ENCODE measurements around the gene PTBP3.

DNA sequence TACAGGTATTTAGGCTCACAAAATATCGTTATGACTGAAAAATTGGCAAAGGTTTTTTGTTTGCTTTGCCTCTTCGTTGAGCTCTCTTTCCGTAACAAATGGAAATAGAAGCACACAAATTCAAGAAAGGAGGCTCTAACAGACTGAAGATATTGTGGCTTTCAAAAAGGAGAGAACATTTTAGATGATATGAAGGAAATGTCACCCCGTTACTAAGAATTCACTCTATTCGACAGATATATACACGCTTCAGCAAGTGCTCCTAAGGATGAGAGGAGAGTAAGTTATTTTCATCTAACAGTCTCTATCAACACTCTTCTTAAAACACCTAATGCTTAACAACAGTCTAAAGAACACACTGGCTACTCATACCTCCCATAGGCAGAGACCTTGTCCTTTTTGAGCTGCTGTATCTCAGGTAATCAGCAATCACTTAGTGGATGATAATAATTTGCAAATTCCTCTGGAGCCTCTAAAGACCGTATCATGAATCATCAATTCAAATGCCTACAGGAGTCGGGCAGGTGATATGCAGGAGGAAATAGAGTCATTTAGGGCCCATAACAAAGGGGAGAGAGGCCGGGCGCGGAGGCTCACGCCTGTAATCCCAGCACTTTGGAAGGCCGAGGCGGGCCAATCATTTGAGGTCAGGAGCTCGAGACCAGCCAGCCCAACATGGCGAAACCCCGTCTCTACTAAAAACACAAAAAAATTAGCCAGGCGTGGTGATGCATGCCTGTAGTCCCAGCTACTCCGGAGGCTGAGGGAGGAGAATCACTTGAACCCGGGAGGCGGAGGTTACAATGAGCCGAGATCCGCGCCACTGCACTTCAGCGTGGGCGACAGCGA lies 45.1 kb upstream of the PTBP3 start:
- TF ChIP-seq POLR2A (IDR thresholded peaks at IDR 0.05; ENCODE audit: extremely low read depth, insufficient read length), result no peak
- TF ChIP-seq, protein P1, sequence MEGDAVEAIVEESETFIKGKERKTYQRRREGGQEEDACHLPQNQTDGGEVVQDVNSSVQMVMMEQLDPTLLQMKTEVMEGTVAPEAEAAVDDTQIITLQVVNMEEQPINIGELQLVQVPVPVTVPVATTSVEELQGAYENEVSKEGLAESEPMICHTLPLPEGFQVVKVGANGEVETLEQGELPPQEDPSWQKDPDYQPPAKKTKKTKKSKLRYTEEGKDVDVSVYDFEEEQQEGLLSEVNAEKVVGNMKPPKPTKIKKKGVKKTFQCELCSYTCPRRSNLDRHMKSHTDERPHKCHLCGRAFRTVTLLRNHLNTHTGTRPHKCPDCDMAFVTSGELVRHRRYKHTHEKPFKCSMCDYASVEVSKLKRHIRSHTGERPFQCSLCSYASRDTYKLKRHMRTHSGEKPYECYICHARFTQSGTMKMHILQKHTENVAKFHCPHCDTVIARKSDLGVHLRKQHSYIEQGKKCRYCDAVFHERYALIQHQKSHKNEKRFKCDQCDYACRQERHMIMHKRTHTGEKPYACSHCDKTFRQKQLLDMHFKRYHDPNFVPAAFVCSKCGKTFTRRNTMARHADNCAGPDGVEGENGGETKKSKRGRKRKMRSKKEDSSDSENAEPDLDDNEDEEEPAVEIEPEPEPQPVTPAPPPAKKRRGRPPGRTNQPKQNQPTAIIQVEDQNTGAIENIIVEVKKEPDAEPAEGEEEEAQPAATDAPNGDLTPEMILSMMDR (IDR thresholded peaks at IDR 0.05; ENCODE audit: low read depth, low read length), result no peak

Data from NB4 (cell line).